ENCODE data around the gene NR6A1. TPM values are rescaled to one million over a fixed set of nuclear protein-coding genes. Genes with fewer than 3 reads are reported as not detected.

The NR6A1 gene
- total and polyA plus RNA-seq, 12 donors: 0.29 to 2.0 (median 1.2) TPM

- H3K27me3 ChIP-seq: no peaks in the 10 kb centered on the region
- ATAC-seq (no peak), DNase-seq (no peak)
- no peaks in the 10 kb centered on the region for H3K9me3 ChIP-seq
- peaks cover 0 to 28% (median 9%) of the 10 kb centered on the region in 9 donors for H3K4me1 ChIP-seq
- 42 to 59% methylated on average over 6 of the region's 6 CpGs for WGBS, 2 donors
- H3K36me3 ChIP-seq: no peaks in the 10 kb centered on the region
- no peak overlapping the region for H3K27ac ChIP-seq
- peak in 1 of 9 donors; percentile 13 for TF ChIP-seq CTCF (IDR thresholded peaks at IDR 0.05)
- intact Hi-C loops (cut with DNase I): no loop called here
- H3K4me3 ChIP-seq: no peak overlapping the region
Measured at GRCh38 chr9:124675261-124676158, 95.6 kb downstream of the NR6A1 start.

- no peak for TF ChIP-seq CTCF (IDR thresholded peaks at IDR 0.05)
- no peaks in the 10 kb centered on the region for H3K36me3 ChIP-seq
- WGBS, 2 donors: 96 to 97% methylated on average over 2 of the region's 2 CpGs
Measured at GRCh38 chr9:124674651-124675050, 96.5 kb downstream of the NR6A1 start.

GRCh38 chr9:124673063-124673462 is 98.0 kb downstream of the NR6A1 start:
- Histone ChIP-seq H3K4me3 (no peak overlapping the region), H3K36me3 (no peaks in the 10 kb centered on the region), H3K27me3 (no peaks in the 10 kb centered on the region), H3K27ac (no peak overlapping the region), H3K9me3 (no peaks in the 10 kb centered on the region), H3K4me1 (peaks cover 0 to 22% (median 9%) of the 10 kb centered on the region in 9 donors)
- no peak for ATAC-seq
- no peak for TF ChIP-seq CTCF (IDR thresholded peaks at IDR 0.05)
- intact Hi-C loops (cut with DNase I): no loop called here
- 93 to 94% methylated on average over 3 of the region's 3 CpGs for whole genome bisulfite sequencing, 2 donors
- DNase-seq: no peak

More at GRCh38 chr9:124674651-124675050, 96.5 kb downstream of the NR6A1 start:
- no peak for DNase-seq
- intact Hi-C loops (cut with DNase I): no loop called here
- Histone ChIP-seq H3K4me1 (peaks cover 0 to 28% (median 9%) of the 10 kb centered on the region in 9 donors), H3K27me3 (no peaks in the 10 kb centered on the region), H3K4me3 (no peak overlapping the region), H3K9me3 (no peaks in the 10 kb centered on the region), H3K27ac (no peak overlapping the region)
- ATAC-seq: no peak

- Histone ChIP-seq H3K4me1 (peaks cover 0 to 19% (median 9%) of the 10 kb centered on the region in 9 donors), H3K36me3 (no peaks in the 10 kb centered on the region), H3K9me3 (no peaks in the 10 kb centered on the region), H3K27ac (no peak overlapping the region), H3K4me3 (no peak overlapping the region), H3K27me3 (no peaks in the 10 kb centered on the region)
- intact Hi-C loops (cut with DNase I): no loop called here
- DNase-seq (no peak), ATAC-seq (no peak)
- TF ChIP-seq CTCF (IDR thresholded peaks at IDR 0.05): no peak
- 87 to 88% methylated on average over 6 of the region's 6 CpGs for WGBS, 2 donors
Measured at GRCh38 chr9:124671861-124672260, 99.2 kb downstream of the NR6A1 start.

Measured in heart right ventricle (tissue), 16 donors.